HG02938 (cell line): ENCODE results near the gene PHRF1.

Experiments used
- ATAC-seq: cut with Tn5 transposase; IDR thresholded peaks from one replicate; pipeline ENCODE4 v1.9.1; 2021; ENCODE audit warnings: mild to moderate bottlenecking, moderate library complexity; ENCODE audit not compliant: unreplicated experiment

Gene PHRF1

DNA sequence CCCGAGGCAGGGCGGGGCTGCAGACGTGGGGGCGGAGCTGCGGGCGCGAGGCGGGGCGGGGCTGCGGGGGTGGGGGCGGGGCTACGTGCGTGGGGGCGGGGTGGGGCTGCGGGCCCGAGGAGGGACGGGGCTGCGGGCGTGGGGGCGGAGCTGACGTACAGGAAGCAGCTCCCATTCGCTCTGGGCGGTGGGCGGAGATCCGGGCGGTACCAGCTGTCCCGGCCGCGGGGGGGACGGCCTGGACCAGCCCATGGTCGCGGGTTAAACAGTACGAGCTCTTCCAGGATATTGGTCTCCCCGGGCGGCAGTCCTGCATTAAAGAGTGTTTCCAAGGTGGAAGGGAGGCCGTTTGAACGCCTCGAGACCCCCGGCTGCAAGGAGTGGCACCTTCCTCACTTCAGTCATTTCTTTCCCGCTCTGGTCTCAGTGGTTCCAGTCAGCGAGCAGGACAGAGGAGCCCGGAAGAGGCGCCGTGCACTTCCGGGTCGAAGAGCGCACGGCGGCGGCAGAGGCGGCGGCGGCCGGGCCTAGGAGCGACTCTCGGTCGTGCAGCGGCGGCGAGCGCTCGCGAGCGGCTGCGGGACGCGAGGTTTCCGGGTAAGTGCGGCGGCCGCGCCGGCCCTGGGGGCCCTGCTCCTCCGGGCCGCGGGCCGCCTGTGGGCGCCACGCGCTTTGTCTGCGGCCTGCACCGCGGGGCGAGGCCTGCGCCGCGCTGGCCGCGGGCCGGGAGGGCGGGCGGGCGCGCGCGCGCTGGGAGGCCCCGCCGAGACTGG, at the start of gene PHRF1:
TSS of gene PHRF1 (plus strand) at position 475 of the 773 bp plus-strand sequence. CDS start 5,043 bp downstream, outside the sequence.
- ATAC-seq: peak; percentile 82

- no peak for ATAC-seq
These were observed 48.0 kb upstream of the PHRF1 start for GRCh38 chr11:528166-528814.

- ATAC-seq: no peak
These were observed 47.2 kb upstream of the PHRF1 start for GRCh38 chr11:528815-529727.

GRCh38 chr11:529728-530411, 46.4 kb upstream of the PHRF1 start:
- ATAC-seq: no peak

GRCh38 chr11:530960-531831, 45.1 kb upstream of the PHRF1 start:
- ATAC-seq: no peak

DNA sequence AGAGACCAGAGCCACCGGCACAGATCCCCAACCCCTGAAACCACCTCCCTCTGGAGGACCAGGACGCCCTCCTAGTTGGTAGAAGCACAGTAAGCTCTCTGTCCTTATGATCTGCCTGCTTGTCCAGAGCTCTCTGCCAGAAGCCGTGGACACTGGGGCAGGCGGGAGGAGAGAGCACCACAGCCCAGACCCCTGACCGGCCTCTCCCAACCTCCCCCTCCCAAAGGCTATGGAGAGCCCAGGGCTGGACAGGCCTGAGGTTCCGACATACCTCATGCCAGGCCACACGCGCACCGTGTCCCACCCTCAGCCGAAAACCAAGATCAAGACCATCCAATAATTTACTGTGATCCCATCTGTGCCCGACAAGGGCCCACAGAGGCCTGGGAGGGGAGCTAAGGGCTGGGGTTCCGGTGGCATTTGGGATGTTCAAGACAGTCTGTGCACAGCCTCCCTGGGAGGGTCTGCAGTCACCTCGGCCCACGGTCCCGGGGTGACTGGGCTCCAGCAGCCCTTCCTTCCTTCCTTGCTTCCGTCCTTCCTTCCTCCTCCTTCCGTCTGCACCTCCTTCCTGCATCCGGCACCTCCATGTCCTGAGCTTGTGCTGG, 44.2 kb upstream of the PHRF1 start:
- ATAC-seq: no peak

GRCh38 chr11:532527-532985, 43.7 kb upstream of the PHRF1 start:
- no peak for ATAC-seq

DNA sequence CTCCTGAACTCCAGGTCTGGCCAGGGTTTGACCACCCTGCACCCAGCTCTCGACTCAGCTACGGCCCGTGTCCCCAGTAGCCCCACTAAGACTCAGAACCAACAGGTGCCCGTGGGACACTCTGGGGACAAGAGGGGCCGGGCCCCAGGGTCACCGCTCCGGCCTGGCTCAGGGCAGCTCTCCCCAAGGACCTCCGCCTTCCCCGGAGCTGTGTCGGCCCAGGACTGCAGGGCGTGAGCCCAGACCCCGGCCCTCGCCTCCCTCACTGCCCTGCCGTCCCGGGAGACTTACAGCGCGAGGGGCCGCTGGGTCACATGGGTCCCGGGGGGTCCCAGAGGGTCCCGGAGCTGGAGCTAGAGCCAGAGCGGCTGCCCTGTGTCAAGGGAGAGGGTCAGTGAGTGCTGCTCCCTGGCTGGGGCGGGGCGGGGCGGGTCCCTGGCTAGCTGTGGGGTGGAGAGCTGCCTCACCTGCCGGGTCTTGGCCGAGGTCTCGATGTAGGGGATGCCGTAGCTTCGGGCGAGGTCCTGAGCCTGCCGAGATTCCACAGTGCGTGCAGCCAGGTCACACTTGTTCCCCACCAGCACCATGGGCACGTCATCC, 43.2 kb upstream of the PHRF1 start:
- ATAC-seq: no peak

GRCh38 chr11:533586-534395, 42.5 kb upstream of the PHRF1 start:
- no peak for ATAC-seq

DNA sequence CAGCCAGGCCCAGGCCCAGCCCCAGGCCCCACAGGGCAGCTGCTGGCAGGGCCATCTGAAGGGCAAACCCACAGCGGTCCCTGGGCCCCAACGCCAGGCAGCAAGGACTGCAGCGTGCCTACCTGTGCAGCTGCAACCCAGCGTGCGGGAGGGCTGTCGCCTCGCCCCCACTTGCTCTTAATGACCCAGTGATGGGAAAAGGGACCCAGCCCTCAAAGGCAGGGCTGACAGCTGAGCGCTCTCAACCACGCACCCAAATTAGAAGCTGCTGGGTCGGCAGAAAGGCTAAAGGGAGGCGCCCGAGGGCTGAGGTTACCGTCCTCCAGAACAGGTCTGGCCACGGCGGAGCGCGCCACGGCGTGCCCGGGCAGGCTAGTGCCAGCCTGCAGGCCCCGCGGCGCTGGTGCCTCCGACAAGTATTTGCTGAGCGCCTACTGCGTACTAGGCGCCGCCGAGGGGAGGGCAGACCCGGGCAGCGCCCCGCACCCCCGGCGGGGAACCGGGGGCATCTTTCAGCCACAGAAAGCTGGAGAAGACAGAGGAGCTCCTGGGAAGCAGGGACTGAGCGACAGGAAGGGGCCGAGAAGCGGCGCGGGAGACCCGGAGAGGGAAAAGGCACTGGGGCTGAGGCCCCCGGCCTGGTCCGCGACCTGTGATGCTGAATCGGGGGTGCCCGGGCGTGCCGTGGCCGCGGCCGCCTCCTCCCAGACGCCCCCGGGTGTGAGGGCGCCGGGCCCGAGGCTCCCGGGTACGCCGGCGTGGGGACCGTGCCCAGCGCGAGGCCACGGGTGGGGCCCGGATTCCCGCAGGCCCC, 41.7 kb upstream of the PHRF1 start:
- no peak for ATAC-seq

- ATAC-seq: no peak
These were observed 41.1 kb upstream of the PHRF1 start for GRCh38 chr11:535210-535518.

GRCh38 chr11:535519-536454, 40.5 kb upstream of the PHRF1 start, which contains the start of gene HRAS:
HRAS (minus strand) TSS chr11:535576.
- peak; percentile 65 for ATAC-seq

GRCh38 chr11:536841-537621, 39.2 kb upstream of the PHRF1 start, which contains the start of gene LRRC56:
LRRC56 (plus strand) TSS chr11:537527; CDS start chr11:540685, 3,158 bp downstream.
- ATAC-seq: peak; percentile 52

GRCh38 chr11:537622-538430, 38.4 kb upstream of the PHRF1 start:
- ATAC-seq: no peak
